GM12891 (cell line): ENCODE measurements around the gene ALDH1L1.

Source experiments
- POLR2A ChIP-seq: IDR thresholded peaks from 2 replicates; pipeline ENCODE4 v1.6.1; 2011; ENCODE audit warnings: low read depth, low read length, control low read depth
- POLR2AphosphoS5 ChIP-seq: IDR thresholded peaks from 2 replicates; pipeline ENCODE4 v1.6.1; 2011; ENCODE audit warnings: low read depth, low read length, control low read depth

GRCh38 chr3:126209741-126210140 lies 29.4 kb upstream of the ALDH1L1 start:
- no peak for TF ChIP-seq POLR2A
- TF ChIP-seq POLR2AphosphoS5 = no peak
